ENCODE measurements around the gene TNKS1BP1. TPM values are rescaled to one million over a fixed set of nuclear protein-coding genes. Genes with fewer than 3 reads are reported as not detected.

The TNKS1BP1 gene
- total RNA-seq, 1 donor from 2014 or later: 122 TPM

DNA sequence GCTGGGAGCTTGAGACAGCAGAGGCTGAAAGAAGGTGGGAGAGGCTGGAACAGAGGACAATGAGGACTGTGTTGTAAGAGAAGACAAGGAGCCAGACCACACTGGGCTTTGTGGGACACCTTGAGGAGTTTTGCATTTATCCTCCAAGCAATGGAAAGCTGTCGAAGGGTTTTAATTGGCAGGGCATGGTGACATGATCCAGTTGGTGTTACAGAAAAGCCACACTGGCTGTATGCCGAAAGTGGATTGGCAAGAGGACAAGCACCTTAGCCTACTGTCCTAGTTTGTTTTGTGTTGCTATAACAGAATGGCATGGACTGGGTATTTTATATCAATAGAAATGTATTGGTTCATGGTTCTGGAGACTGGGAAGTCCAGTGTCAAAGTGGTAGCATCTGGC lies 73.7 kb downstream of the TNKS1BP1 start:
- H3K4me1 Mint-ChIP-seq (ENCODE audit: unreplicated experiment): peaks cover 11% of the 10 kb centered on the region
- no peaks in the 10 kb centered on the region for H3K36me3 Mint-ChIP-seq (ENCODE audit: low read depth, unreplicated experiment)
- DNase-seq (ENCODE audit: low spot score): no peak
- H3K27me3 Mint-ChIP-seq (ENCODE audit: unreplicated experiment): peaks cover 3% of the 10 kb centered on the region
- TF ChIP-seq, protein P1, sequence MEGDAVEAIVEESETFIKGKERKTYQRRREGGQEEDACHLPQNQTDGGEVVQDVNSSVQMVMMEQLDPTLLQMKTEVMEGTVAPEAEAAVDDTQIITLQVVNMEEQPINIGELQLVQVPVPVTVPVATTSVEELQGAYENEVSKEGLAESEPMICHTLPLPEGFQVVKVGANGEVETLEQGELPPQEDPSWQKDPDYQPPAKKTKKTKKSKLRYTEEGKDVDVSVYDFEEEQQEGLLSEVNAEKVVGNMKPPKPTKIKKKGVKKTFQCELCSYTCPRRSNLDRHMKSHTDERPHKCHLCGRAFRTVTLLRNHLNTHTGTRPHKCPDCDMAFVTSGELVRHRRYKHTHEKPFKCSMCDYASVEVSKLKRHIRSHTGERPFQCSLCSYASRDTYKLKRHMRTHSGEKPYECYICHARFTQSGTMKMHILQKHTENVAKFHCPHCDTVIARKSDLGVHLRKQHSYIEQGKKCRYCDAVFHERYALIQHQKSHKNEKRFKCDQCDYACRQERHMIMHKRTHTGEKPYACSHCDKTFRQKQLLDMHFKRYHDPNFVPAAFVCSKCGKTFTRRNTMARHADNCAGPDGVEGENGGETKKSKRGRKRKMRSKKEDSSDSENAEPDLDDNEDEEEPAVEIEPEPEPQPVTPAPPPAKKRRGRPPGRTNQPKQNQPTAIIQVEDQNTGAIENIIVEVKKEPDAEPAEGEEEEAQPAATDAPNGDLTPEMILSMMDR (IDR thresholded peaks at IDR 0.05; ENCODE audit: unreplicated experiment): no peak
- no peaks in the 10 kb centered on the region for H3K9me3 Mint-ChIP-seq (ENCODE audit: unreplicated experiment)
- H3K27ac Mint-ChIP-seq (ENCODE audit: unreplicated experiment): no peak overlapping the region
- no peak overlapping the region for H3K4me3 Mint-ChIP-seq (ENCODE audit: unreplicated experiment)

Other genes starting within 250 kb of the TNKS1BP1 start
- 4.7 TPM for gene LRRC55, start 143.0 kb downstream of the TNKS1BP1 start, total RNA-seq (ENCODE audit: unreplicated experiment)
- 48.8 TPM for gene APLNR, start 87.7 kb downstream of the TNKS1BP1 start, total RNA-seq (ENCODE audit: unreplicated experiment)
- gene SSRP1, start 10.9 kb upstream of the TNKS1BP1 start, total RNA-seq (ENCODE audit: unreplicated experiment): 134 TPM
- gene P2RX3, start 13.4 kb upstream of the TNKS1BP1 start, total RNA-seq (ENCODE audit: unreplicated experiment): 0.23 TPM
- gene PRG3, start 56.2 kb upstream of the TNKS1BP1 start, total RNA-seq (ENCODE audit: unreplicated experiment): not detected
- not detected for gene PRG2, start 65.7 kb upstream of the TNKS1BP1 start, total RNA-seq (ENCODE audit: unreplicated experiment)
- 17.5 TPM for gene SLC43A3, start 102.2 kb upstream of the TNKS1BP1 start, total RNA-seq (ENCODE audit: unreplicated experiment)
- gene RTN4RL2, start 135.6 kb upstream of the TNKS1BP1 start, total RNA-seq (ENCODE audit: unreplicated experiment): 0.62 TPM
- 10.4 TPM for gene SLC43A1, start 190.8 kb upstream of the TNKS1BP1 start, total RNA-seq (ENCODE audit: unreplicated experiment)
- gene TIMM10, start 205.8 kb upstream of the TNKS1BP1 start, total RNA-seq (ENCODE audit: unreplicated experiment): 60.2 TPM
- gene SMTNL1, start 212.6 kb upstream of the TNKS1BP1 start, total RNA-seq (ENCODE audit: unreplicated experiment): 45.2 TPM
- gene UBE2L6, start 242.7 kb upstream of the TNKS1BP1 start, total RNA-seq (ENCODE audit: unreplicated experiment): 56.2 TPM

Measured in endothelial cell (in vitro differentiated cells).